Right lobe of liver (tissue), 6 donors: ENCODE measurements around the gene DLST. TPM values are rescaled to one million over a fixed set of nuclear protein-coding genes. Genes with fewer than 3 reads are reported as not detected.

Experiments
- ATAC-seq, 4 donors: fragments of 200-7000 bp; cut with Tn5 transposase; one replicate each; pipeline ENCODE4 v1.9.1; 2020; ENCODE audit warnings: mild to moderate bottlenecking in 4 of 4, moderate library complexity in 4 of 4
- DNase-seq, 3 donors: peaks; one replicate each; pipeline ENCODE4 v3.0.0-alpha.2; 2020
- H3K27ac ChIP-seq, 3 donors: fragments of 200-600 bp; one replicate each; pipeline ENCODE4 v1.8.0; 2022
- H3K27me3 ChIP-seq, 2 donors: fragments of 200-600 bp; one replicate each; pipeline ENCODE4 v1.8.0; 2022
- H3K36me3 ChIP-seq, 4 donors: fragments of 200-600 bp; sonication (generic) in 1 of 4; one replicate each; pipeline versions ENCODE4 v1.5.1 to v1.8.0; 2017 to 2022; ENCODE audit warnings: control low read depth in 1 of 4
- H3K4me1 ChIP-seq, 4 donors: fragments of 200-600 bp; sonication (generic) in 1 of 4; one replicate each; pipeline versions ENCODE4 v1.5.1 to v1.8.0; 2017 to 2022; ENCODE audit warnings: control low read depth in 1 of 4
- H3K4me3 ChIP-seq, 3 donors: fragments of 200-600 bp; one replicate each; pipeline ENCODE4 v1.8.0; 2022
- H3K9me3 ChIP-seq, 4 donors: fragments of 200-600 bp; sonication (generic) in 1 of 4; one replicate each; pipeline versions ENCODE4 v1.5.1 to v1.8.0; 2017 to 2022; ENCODE audit warnings: control low read depth in 1 of 4
- POLR2A ChIP-seq: fragments of 450-650 bp; IDR thresholded peaks from one replicate; pipeline ENCODE4 v1.6.1; 2017; ENCODE audit warnings: antibody characterized with exemption, mild to moderate bottlenecking
- WGBS: methylation state at CpG from one replicate; pipeline ENCODE4 v1.1.6; 2018; ENCODE audit warnings: low coverage, low lambda C conversion rate; ENCODE audit not compliant: insufficient coverage; ENCODE audit errors: missing lambda C conversion rate; 5-methylcytosine and 5-hydroxymethylcytosine counted together
- intact Hi-C, 2 donors: fragments of 100-400 bp; cut with DNase I; formaldehyde crosslinking; loops; one replicate each; pipeline versions ENCODE4 v1.11.2 to v1.14.1; 2022
- total RNA-seq, 6 experiments: library from RNA; depleted of rRNA in 2 of 6; stranded (reverse); fragments of >200 nt in 2 of 6; fragmentation: NEBNext Ultra II Directional in 3 of 6; extraction: Animal tissue kit (Norgen Biotek cat#: 25700) in 3 of 6; gene quantifications; one replicate each; pipeline versions ENCODE4 v1.1.0 to v1.2.4, GENCODE V29; 2016 to 2023
- TF ChIP-seq, protein P1 (sequence below), 4 donors: fragments of 200-600 bp in 3 of 4; fragments of 450-650 bp in 1 of 4; IDR thresholded peaks; one replicate each; pipeline versions ENCODE4 v1.5.1 to v1.8.0; 2016 to 2022; ENCODE audit warnings: antibody characterized with exemption in 4 of 4, mild to moderate bottlenecking in 2 of 4
- donor health status: DM: no; HTN: yes; CAD: no.
- donor health status: DM: no; HTN: no; CAD: no.
- donor health status: DM: no; HTN: no; CAD: no.
- donor health status: DM: no; HTN: yes; CAD: no.
- donor health status: DM: no; HTN: yes; CAD: no.

The DLST gene
- total RNA-seq, 6 experiments from 2014 or later, result 63.8 to 112 (median 68.8) TPM

DNA sequence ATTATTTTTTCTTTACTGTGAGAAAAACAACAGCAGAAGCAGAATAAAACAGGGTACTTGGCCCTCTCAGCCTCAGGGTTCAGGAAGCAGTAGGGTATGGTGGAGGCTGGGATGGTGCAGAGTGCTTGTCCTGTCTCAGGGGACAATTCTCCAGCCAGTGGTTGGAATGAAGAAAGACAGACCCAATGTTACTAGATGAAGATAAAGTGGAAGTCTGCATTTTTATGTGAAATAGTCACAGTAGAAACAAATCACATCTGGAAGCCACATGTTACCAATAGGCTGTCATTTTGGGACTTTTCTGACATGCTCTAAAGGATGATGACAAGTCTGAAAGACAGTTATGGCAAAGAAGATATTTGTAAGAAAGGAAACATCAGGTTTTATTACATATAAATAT lies 38.1 kb upstream of the DLST start:
- H3K4me3 ChIP-seq, result no peak overlapping the region

DNA sequence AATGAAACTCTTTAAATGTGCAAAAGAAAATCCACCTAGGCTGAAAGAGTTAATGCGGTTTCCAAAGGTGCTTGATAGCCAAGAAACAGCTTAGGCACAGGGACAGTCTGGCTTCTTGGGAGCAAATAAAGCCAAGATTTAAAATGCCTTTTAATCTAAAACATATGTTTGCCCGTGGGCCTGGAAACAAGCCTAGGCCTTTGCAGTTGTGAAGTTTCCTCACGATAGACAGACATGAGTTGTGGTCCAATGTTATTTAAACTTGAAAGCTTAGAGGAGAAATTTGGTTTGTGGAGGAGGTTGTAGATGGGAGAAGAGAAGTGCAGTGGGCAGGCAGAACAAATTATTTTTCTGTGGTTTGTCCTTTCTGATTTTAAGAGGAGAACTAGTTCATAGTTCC lies 35.5 kb upstream of the DLST start:
- no peak for DNase-seq
- Histone ChIP-seq H3K27ac (no peak overlapping the region), H3K4me1 (no peaks in the 10 kb centered on the region), H3K4me3 (no peak overlapping the region), H3K9me3 (no peaks in the 10 kb centered on the region), H3K36me3 (no peaks in the 10 kb centered on the region), H3K27me3 (no peaks in the 10 kb centered on the region)
- intact Hi-C loops, result no loop called here
- no peak for ATAC-seq
- WGBS, result 89% methylated on average over 3 of the region's 3 CpGs
- no peak for TF ChIP-seq POLR2A
- TF ChIP-seq, protein P1, sequence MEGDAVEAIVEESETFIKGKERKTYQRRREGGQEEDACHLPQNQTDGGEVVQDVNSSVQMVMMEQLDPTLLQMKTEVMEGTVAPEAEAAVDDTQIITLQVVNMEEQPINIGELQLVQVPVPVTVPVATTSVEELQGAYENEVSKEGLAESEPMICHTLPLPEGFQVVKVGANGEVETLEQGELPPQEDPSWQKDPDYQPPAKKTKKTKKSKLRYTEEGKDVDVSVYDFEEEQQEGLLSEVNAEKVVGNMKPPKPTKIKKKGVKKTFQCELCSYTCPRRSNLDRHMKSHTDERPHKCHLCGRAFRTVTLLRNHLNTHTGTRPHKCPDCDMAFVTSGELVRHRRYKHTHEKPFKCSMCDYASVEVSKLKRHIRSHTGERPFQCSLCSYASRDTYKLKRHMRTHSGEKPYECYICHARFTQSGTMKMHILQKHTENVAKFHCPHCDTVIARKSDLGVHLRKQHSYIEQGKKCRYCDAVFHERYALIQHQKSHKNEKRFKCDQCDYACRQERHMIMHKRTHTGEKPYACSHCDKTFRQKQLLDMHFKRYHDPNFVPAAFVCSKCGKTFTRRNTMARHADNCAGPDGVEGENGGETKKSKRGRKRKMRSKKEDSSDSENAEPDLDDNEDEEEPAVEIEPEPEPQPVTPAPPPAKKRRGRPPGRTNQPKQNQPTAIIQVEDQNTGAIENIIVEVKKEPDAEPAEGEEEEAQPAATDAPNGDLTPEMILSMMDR (IDR thresholded peaks at IDR 0.05), result no peak

More for the DNA sequence above, 38.1 kb upstream of the DLST start:
- intact Hi-C loops, result no loop called here
- H3K27me3 ChIP-seq, result no peaks in the 10 kb centered on the region
- no peaks in the 10 kb centered on the region for H3K9me3 ChIP-seq
- H3K36me3 ChIP-seq, result peaks cover 0 to 5% (median 0%) of the 10 kb centered on the region in 4 donors
- TF ChIP-seq POLR2A, result no peak
- TF ChIP-seq, protein P1 (IDR thresholded peaks at IDR 0.05), result no peak
- no peak overlapping the region for H3K27ac ChIP-seq
- ATAC-seq (no peak), DNase-seq (no peak)
- no peaks in the 10 kb centered on the region for H3K4me1 ChIP-seq

DNA sequence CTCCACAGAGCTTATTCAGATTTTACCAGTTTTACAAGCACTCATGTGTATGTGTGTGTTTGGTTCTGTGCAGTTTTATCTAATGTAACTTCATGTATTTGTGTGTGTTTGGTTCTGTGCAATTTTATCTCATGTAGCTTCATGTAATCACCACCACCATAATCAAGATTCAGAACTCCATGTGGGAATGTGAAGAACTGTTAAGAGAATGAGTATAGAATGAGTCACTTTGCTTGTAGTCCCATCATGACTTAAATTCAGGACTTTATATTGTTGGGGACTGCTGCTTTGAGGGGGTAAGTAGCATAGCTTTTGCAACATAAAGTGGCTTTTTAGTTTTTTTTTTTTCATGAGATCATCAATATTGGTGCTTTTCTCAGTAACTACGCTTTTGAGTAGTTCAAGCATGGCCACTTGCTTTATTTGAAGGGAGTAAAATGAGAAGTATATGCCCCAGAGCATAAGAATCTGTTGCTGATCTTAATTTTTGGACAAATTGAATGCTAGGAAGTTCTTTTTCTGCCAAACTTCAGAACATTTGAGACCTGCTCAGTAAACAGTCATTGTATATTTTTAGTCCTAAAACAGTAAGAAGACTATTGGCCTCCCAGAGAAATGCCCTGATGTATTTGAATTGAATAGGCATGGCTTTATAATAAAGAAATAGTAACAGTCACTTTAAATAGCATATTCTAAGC lies 34.6 kb upstream of the DLST start:
- 91% methylated on average over 1 of the region's 1 CpG for WGBS
- Histone ChIP-seq H3K4me1 (no peaks in the 10 kb centered on the region), H3K27ac (no peak overlapping the region), H3K4me3 (no peak overlapping the region), H3K36me3 (no peaks in the 10 kb centered on the region), H3K9me3 (no peaks in the 10 kb centered on the region), H3K27me3 (no peaks in the 10 kb centered on the region)
- intact Hi-C loops, result no loop called here
- TF ChIP-seq POLR2A, result no peak
- TF ChIP-seq, protein P1 (IDR thresholded peaks at IDR 0.05), result no peak
- ATAC-seq (no peak), DNase-seq (no peak)

DNA sequence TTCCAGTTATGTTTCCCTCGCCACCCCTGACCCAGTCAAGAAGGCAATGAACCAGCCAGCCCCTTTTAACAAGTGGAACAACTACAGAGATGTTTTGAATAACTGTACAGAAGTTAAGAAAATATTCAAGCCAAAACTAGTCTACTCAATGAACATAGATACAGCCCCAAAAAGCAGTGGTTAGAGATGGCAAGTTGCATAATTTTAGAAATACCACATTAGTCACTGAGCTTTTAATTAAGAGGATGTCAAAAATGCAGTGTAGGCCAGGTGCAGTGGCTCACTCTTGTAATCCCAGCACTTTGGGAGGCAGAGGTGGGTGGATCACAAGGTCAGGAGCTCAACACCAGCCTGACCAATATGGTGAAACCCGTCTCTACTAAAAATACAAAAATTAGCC lies 32.9 kb upstream of the DLST start:
- H3K9me3 ChIP-seq, result no peaks in the 10 kb centered on the region
- peaks cover 0 to 12% (median 3%) of the 10 kb centered on the region in 4 donors for H3K4me1 ChIP-seq
- no peaks in the 10 kb centered on the region for H3K36me3 ChIP-seq
- no peaks in the 10 kb centered on the region for H3K27me3 ChIP-seq
- no peak for ATAC-seq
- TF ChIP-seq, protein P1 (IDR thresholded peaks at IDR 0.05), result no peak
- TF ChIP-seq POLR2A, result no peak
- H3K27ac ChIP-seq, result no peak overlapping the region
- no peak overlapping the region for H3K4me3 ChIP-seq
- 93% methylated on average over 2 of the region's 2 CpGs for WGBS
- intact Hi-C loops, result no loop called here
- DNase-seq, result no peak
